GM12891 (cell line): ENCODE data around the gene CCDC77.

Experiments used
- POLR2AphosphoS5 ChIP-seq: IDR thresholded peaks from 2 replicates; pipeline ENCODE4 v1.6.1; 2011; ENCODE audit warnings: low read depth, low read length, control low read depth
- SPI1 ChIP-seq: IDR thresholded peaks from 2 replicates; pipeline ENCODE4 v1.6.1; 2011; ENCODE audit warnings: low read depth, low read length, control low read depth
- TAF1 ChIP-seq: IDR thresholded peaks from 2 replicates; pipeline ENCODE4 v1.6.1; 2011; ENCODE audit warnings: low read depth, low read length, control low read depth

GRCh38 chr12:452667-453210 lies 51.3 kb downstream of the CCDC77 start:
- TF ChIP-seq SPI1 (no peak), TAF1 (no peak), POLR2AphosphoS5 (no peak)
